Measurements from ENCODE around the gene OSR1. TPM values are rescaled to one million over a fixed set of nuclear protein-coding genes. Genes with fewer than 3 reads are reported as not detected.

OSR1 gene
- total RNA-seq, 2 donors from 2014 or later, result 2.1 to 5.3 TPM

GRCh38 chr2:19357402-19358241 is 801 bp downstream of the OSR1 start:
- WGBS, 2 donors, result 4 to 9% methylated on average over 31 to 45 of the region's 45 CpGs
- peak; percentile 18 for ATAC-seq
- H3K36me3 ChIP-seq (replicated peaks in 1 of 2; ENCODE audit: insufficient read depth in 1 of 2, low read depth in 2 of 2), result no peaks in the 10 kb centered on the region
- no peak overlapping the region for H3K27ac ChIP-seq
- H3K4me1 ChIP-seq, result peaks cover 41% of the 10 kb centered on the region
- peak overlapping the region in 1 of 2 donors; percentile 34 for H3K4me3 ChIP-seq
- TF ChIP-seq POLR2A (IDR thresholded peaks at IDR 0.05), result no peak
- TF ChIP-seq, protein P1, sequence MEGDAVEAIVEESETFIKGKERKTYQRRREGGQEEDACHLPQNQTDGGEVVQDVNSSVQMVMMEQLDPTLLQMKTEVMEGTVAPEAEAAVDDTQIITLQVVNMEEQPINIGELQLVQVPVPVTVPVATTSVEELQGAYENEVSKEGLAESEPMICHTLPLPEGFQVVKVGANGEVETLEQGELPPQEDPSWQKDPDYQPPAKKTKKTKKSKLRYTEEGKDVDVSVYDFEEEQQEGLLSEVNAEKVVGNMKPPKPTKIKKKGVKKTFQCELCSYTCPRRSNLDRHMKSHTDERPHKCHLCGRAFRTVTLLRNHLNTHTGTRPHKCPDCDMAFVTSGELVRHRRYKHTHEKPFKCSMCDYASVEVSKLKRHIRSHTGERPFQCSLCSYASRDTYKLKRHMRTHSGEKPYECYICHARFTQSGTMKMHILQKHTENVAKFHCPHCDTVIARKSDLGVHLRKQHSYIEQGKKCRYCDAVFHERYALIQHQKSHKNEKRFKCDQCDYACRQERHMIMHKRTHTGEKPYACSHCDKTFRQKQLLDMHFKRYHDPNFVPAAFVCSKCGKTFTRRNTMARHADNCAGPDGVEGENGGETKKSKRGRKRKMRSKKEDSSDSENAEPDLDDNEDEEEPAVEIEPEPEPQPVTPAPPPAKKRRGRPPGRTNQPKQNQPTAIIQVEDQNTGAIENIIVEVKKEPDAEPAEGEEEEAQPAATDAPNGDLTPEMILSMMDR (IDR thresholded peaks at IDR 0.05), result no peak
- intact Hi-C loops (cut with DNase I), result no loop called here
- H3K9me3 ChIP-seq, result no peaks in the 10 kb centered on the region
- peaks cover 0 to 36% of the 10 kb centered on the region in 2 donors for H3K27me3 ChIP-seq
- peak in 1 of 4 donors; percentile 52 for DNase-seq

GRCh38 chr2:19356545-19357401 is 1.6 kb downstream of the OSR1 start:
- Histone ChIP-seq H3K4me3 (no peak overlapping the region), H3K9me3 (no peaks in the 10 kb centered on the region), H3K36me3 (replicated peaks in 1 of 2; ENCODE audit: insufficient read depth in 1 of 2, low read depth in 2 of 2) (no peaks in the 10 kb centered on the region), H3K27me3 (peaks cover 0 to 43% of the 10 kb centered on the region in 2 donors), H3K27ac (no peak overlapping the region), H3K4me1 (peaks cover 46% of the 10 kb centered on the region)
- 5 to 8% methylated on average over 34 to 54 of the region's 54 CpGs for WGBS, 2 donors
- no peak for TF ChIP-seq POLR2A (IDR thresholded peaks at IDR 0.05)
- TF ChIP-seq, protein P1 (IDR thresholded peaks at IDR 0.05), result no peak
- intact Hi-C loops (cut with DNase I), result no loop called here
- ATAC-seq (no peak), DNase-seq (no peak)

DNA sequence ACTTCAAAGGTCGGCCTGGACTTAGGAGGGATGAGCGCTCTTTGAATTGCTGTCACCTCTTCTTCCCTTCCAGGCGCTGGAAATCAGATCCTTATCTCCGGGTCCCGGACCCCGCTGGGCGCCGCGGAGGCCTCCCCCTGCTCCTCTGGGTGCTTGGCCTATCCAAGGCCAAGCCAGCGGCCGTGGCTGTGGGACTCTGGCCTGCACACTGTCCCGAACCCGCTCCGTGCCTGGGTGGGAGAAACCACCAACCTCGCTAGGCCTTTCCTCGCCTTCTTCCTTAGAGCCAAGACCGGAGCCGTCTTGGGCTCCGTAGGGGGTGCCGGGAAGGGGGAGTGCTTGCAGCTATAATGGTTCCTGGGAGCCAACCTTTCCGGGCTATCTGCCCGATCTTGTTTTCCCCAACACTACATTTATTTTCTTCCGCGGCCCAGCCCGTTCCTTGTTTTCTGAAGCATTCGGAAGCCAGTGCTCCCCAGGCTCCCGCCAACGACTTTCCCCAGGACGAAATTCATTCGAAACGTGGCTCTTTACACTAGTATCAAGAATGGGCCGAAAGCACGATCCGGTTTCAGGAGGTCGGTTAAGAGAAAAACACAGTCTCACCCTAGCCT is 2.4 kb downstream of the OSR1 start:
- Histone ChIP-seq H3K4me3 (no peak overlapping the region), H3K9me3 (no peaks in the 10 kb centered on the region), H3K27me3 (peaks cover 0 to 47% of the 10 kb centered on the region in 2 donors), H3K4me1 (peaks cover 45% of the 10 kb centered on the region), H3K36me3 (replicated peaks in 1 of 2; ENCODE audit: insufficient read depth in 1 of 2, low read depth in 2 of 2) (no peaks in the 10 kb centered on the region), H3K27ac (no peak overlapping the region)
- DNase-seq, result no peak
- 26 to 28% methylated on average over 25 to 35 of the region's 35 CpGs for WGBS, 2 donors
- intact Hi-C loops (cut with DNase I), result no loop called here
- no peak for TF ChIP-seq POLR2A (IDR thresholded peaks at IDR 0.05)
- TF ChIP-seq, protein P1 (IDR thresholded peaks at IDR 0.05), result no peak
- ATAC-seq, result no peak

GRCh38 chr2:19355416-19355821 is 3.0 kb downstream of the OSR1 start:
- H3K36me3 ChIP-seq (replicated peaks in 1 of 2; ENCODE audit: insufficient read depth in 1 of 2, low read depth in 2 of 2), result no peaks in the 10 kb centered on the region
- DNase-seq (no peak), ATAC-seq (no peak)
- no peaks in the 10 kb centered on the region for H3K9me3 ChIP-seq
- intact Hi-C loops (cut with DNase I), result no loop called here
- H3K4me3 ChIP-seq, result no peak overlapping the region
- no peak overlapping the region for H3K27ac ChIP-seq
- TF ChIP-seq POLR2A (IDR thresholded peaks at IDR 0.05), result no peak
- TF ChIP-seq, protein P1 (IDR thresholded peaks at IDR 0.05), result no peak
- peaks cover 49% of the 10 kb centered on the region for H3K4me1 ChIP-seq
- peaks cover 0 to 47% of the 10 kb centered on the region in 2 donors for H3K27me3 ChIP-seq
- WGBS, 2 donors, result 45 to 73% methylated on average over 18 of the region's 18 CpGs
